Parathyroid adenoma (tissue), 2 donors: ENCODE data around the gene AFAP1L2.

Experiments
- H2AFZ ChIP-seq: fragments of 300-600 bp; sonication (generic); one replicate; pipeline ENCODE4 v1.7.0; 2017; ENCODE audit warnings: antibody characterized with exemption, mild to moderate bottlenecking
- H3K27ac ChIP-seq: fragments of 300-600 bp; sonication (generic); one replicate; pipeline ENCODE4 v1.7.0; 2017
- H3K27me3 ChIP-seq: fragments of 300-600 bp; sonication (generic); one replicate; pipeline ENCODE4 v1.7.0; 2017; ENCODE audit warnings: low read length; ENCODE audit not compliant: control insufficient read depth, insufficient read depth
- H3K36me3 ChIP-seq: fragments of 300-600 bp; sonication (generic); one replicate; pipeline ENCODE4 v1.7.0; 2017; ENCODE audit warnings: low read length; ENCODE audit not compliant: control insufficient read depth, insufficient read depth
- H3K4me1 ChIP-seq: fragments of 300-600 bp; sonication (generic); one replicate; pipeline ENCODE4 v1.7.0; 2017; ENCODE audit warnings: control low read depth
- H3K4me2 ChIP-seq: fragments of 300-600 bp; sonication (generic); one replicate; pipeline ENCODE4 v1.7.0; 2017; ENCODE audit warnings: low read length
- H3K4me3 ChIP-seq: fragments of 300-600 bp; sonication (generic); one replicate; pipeline ENCODE4 v1.7.0; 2017; ENCODE audit warnings: low read depth, low read length
- H3K79me2 ChIP-seq: fragments of 300-600 bp; sonication (generic); one replicate; pipeline ENCODE4 v1.7.0; 2017; ENCODE audit warnings: control low read depth
- H3K9ac ChIP-seq: fragments of 300-600 bp; sonication (generic); one replicate; pipeline ENCODE4 v1.7.0; 2017; ENCODE audit warnings: mild to moderate bottlenecking
- H3K9me3 ChIP-seq: fragments of 300-600 bp; sonication (generic); one replicate; pipeline ENCODE4 v1.7.0; 2017; ENCODE audit warnings: low read length; ENCODE audit not compliant: control insufficient read depth
- CTCF ChIP-seq: fragments of 300-600 bp; sonication (generic); IDR thresholded peaks from one replicate; pipeline ENCODE4 v1.7.0; 2017; ENCODE audit warnings: antibody characterized with exemption, mild to moderate bottlenecking
- donor health status: primary hyperparathyroidism.

The AFAP1L2 gene

GRCh38 chr10:114313139-114313538 lies 91.2 kb downstream of the AFAP1L2 start:
- Histone ChIP-seq H3K27ac (no peak overlapping the region), H3K9ac (no peak overlapping the region), H3K4me2 (no peak overlapping the region), H3K27me3 (no peaks in the 10 kb centered on the region), H3K36me3 (no peaks in the 10 kb centered on the region), H3K4me3 (no peak overlapping the region), H3K4me1 (peaks cover 8% of the 10 kb centered on the region), H3K9me3 (no peaks in the 10 kb centered on the region), H2AFZ (no peak overlapping the region), H3K79me2 (peaks cover 18% of the 10 kb centered on the region)
- TF ChIP-seq CTCF: no peak

- no peak for TF ChIP-seq CTCF
- H3K36me3 ChIP-seq: no peaks in the 10 kb centered on the region
These were observed 92.6 kb downstream of the AFAP1L2 start for GRCh38 chr10:114311496-114312209.

GRCh38 chr10:114311023-114311422 lies 93.3 kb downstream of the AFAP1L2 start:
- peaks cover 18% of the 10 kb centered on the region for H3K79me2 ChIP-seq
- no peak overlapping the region for H3K9ac ChIP-seq
- no peak overlapping the region for H3K4me3 ChIP-seq
- H3K27me3 ChIP-seq: no peaks in the 10 kb centered on the region
- no peak for TF ChIP-seq CTCF
- peaks cover 24% of the 10 kb centered on the region for H3K4me1 ChIP-seq
- H3K27ac ChIP-seq: no peak overlapping the region
- H3K9me3 ChIP-seq: no peaks in the 10 kb centered on the region
- no peaks in the 10 kb centered on the region for H3K36me3 ChIP-seq
- H3K4me2 ChIP-seq: no peak overlapping the region
- no peak overlapping the region for H2AFZ ChIP-seq

More at GRCh38 chr10:114311496-114312209, 92.6 kb downstream of the AFAP1L2 start:
- H3K4me3 ChIP-seq: no peak overlapping the region
- no peak overlapping the region for H2AFZ ChIP-seq
- H3K27me3 ChIP-seq: no peaks in the 10 kb centered on the region
- H3K4me1 ChIP-seq: peaks cover 21% of the 10 kb centered on the region
- H3K9ac ChIP-seq: no peak overlapping the region
- no peak overlapping the region for H3K4me2 ChIP-seq
- H3K9me3 ChIP-seq: no peaks in the 10 kb centered on the region
- peaks cover 18% of the 10 kb centered on the region for H3K79me2 ChIP-seq
- H3K27ac ChIP-seq: no peak overlapping the region

- H3K79me2 ChIP-seq: peaks cover 16% of the 10 kb centered on the region
- H3K27me3 ChIP-seq: no peaks in the 10 kb centered on the region
- H3K4me2 ChIP-seq: no peak overlapping the region
- no peak overlapping the region for H3K27ac ChIP-seq
- no peak for TF ChIP-seq CTCF
- no peaks in the 10 kb centered on the region for H3K36me3 ChIP-seq
- H3K9ac ChIP-seq: no peak overlapping the region
- no peak overlapping the region for H3K4me3 ChIP-seq
- no peaks in the 10 kb centered on the region for H3K9me3 ChIP-seq
- no peak overlapping the region for H2AFZ ChIP-seq
- H3K4me1 ChIP-seq: peaks cover 24% of the 10 kb centered on the region
These were observed 94.0 kb downstream of the AFAP1L2 start for GRCh38 chr10:114310346-114310745.

- Histone ChIP-seq H3K79me2 (peaks cover 15% of the 10 kb centered on the region), H3K4me3 (no peak overlapping the region), H3K4me1 (peaks cover 28% of the 10 kb centered on the region), H3K27ac (no peak overlapping the region), H3K36me3 (no peaks in the 10 kb centered on the region), H3K9ac (no peak overlapping the region), H3K27me3 (no peaks in the 10 kb centered on the region), H2AFZ (no peak overlapping the region), H3K9me3 (no peaks in the 10 kb centered on the region), H3K4me2 (no peak overlapping the region)
- no peak for TF ChIP-seq CTCF
These were observed 95.0 kb downstream of the AFAP1L2 start for GRCh38 chr10:114309364-114309651.
